NCI-H2107 treated with DMSO at 0.1 percent for 48 hours (cell line): ENCODE results near the gene SNAPC1.

Experiments
- DNase-seq: peaks from one replicate; lab custom pipeline; 2025; ENCODE audit not compliant: unreplicated experiment; lab: John Stamatoyannopoulos, UW

The SNAPC1 gene

DNA sequence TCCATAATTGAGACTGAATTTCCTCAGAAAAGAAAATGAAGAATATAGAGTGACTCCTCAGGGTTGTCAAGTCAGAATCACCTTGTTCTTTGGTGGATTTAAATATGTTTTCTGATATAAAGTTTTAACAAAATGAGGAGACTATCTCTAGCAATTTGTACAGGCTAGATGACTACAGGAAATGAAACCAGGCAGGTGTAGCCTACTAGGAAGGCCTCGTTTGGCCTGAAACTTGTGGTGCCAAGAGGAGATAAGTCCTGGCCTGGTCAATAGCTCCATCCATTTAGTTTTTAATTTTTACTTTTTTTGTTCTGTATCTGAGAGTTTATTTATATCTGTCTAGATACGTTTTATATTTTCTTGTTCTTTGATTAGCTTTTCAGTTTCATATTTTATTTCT lies 41.5 kb downstream of the SNAPC1 start:
- no peak for DNase-seq

DNA sequence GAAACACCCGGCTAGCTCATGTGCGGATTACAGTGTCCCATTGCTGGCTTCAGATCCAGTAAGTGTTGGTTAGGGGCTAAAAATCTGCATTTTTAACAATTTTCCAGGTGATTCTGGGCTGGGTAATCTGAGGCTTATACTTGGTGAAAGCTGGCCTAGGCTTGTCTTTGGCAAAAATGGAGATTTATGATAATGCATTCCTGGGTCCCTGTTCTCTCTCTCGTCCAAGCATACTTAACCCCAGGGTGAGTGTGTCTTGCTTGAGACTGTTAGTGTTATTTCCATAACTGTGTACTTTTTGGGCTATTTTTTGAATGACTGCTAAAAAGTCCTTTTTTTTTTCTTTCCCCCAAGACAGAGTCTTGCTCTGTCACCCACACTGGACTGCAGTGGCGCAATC lies 43.2 kb downstream of the SNAPC1 start:
- no peak for DNase-seq

DNA sequence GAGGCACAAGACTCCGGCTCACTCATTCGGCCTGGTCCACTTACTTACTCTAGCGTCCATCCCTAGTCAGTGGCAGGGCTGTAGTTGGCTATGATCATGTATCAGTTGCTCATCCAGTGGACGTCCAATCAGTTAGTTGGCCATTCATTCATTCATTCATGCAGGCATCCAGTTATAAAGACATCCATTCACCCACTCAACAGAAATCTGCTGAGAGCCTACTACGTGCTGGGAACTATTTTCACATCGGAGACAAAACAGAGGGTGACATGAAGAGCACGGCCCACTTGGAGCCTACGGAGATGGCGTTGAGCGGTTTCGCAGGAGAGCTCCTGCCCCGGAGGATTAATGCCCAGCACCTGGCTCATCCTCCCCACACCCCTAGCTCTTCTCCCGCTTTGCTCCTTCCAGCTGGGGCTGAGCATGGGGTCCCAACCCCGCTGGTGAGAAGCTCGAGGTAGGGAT lies 49.7 kb downstream of the SNAPC1 start:
- no peak for DNase-seq

DNA sequence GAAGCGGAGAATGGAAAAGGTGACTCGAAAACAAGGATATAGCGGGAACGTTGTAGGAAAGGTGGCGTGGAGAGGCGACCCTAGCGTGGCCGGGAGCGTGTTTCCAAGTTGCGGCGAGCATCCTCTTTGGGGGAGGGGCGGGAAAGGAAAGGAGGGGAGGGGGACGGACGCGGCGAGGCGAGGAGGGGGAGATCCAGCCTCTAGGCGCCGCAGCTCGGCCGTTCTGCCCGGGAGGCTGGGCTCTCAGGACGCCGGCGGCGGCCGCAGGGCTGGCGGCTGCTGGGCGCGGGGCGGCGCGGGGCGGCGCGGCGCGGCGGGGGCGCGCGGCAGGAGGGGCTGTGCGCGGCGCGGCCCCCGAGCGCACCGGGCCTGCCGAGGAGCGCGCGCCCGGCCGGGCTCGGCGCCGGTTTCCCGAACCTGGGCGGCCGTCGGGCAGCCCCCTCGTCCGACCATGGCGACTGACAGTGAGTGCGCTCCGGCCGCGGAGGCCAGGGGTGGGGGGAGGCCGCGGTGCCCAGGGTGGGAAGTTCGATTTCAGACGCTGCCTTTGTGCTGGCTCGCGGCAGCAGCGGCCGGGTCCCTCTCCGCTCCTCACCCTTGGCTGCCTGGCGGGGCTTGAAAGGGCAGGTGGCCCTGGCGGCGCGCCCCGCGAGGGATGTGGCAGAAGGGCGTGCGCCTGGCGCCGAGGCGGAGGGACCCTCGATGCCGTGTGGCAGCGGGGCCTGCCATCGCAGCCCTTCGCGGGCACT lies 50.3 kb downstream of the SNAPC1 start, which contains the start of gene SYT16:
Gene SYT16 (plus strand): TSS at position 357 of the 749 bp plus-strand sequence.
- DNase-seq = no peak

DNA sequence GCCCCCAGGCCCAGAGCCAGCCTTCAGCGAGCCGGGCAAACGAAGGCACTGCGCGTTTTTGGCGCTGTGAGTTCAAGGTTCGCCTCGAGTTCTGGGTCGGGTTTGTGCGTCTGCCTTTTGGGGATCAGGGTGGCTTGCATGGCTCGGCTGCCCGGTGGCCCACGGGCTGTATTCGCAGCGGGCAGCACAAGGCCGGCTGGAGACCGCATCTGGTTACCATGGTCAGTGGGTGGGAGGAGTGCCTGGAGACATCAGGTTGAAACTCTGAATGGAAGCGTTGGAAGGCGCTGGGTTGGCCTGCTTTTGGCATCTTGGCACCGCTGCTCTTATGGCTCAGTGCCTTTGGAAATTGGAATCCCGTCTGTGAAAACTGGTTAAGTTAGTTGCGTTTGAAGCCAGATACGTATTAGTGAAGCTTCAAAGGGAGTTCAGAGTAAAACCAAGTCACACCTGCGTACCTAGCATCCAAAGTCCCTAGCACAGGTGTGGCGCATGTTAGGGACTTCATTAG lies 50.9 kb downstream of the SNAPC1 start:
- no peak for DNase-seq

DNA sequence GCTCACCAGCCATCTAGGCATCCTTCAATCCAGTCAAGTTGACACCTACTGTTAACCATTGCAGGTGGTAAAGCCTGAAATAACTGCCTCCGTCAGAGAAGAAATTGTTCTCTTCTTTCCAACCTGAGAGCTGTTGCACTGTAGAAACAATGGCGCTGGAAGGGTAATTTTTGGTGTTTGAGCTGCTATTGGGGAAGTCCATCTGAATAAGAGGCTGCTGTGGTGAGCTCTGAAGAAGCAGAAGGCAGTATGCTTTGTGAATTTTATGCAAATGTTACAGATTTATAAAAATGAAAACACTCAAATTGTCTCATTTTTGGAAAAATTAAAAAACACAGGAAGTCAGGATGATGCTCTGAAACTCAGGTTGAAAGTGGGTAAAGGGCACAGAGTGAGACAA lies 60.2 kb downstream of the SNAPC1 start:
- no peak for DNase-seq

DNA sequence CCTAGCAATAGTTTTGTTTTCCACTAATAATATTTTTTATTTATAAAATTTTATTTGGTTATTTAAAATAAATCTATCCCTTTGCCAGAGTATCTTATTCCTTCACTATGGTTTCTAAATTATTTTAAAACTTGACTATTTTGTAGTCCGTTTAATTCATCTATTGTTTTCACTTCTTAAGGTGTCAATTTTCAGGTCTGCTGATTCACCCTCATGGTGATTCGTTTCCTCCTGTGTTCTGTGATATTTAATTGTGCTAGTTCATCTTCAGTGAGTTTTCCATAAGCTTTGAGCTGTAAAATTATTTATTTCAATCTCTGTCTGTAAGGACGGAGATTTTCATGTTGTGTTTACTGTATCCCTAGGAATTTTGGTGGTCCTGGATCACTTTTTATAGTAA lies 70.6 kb downstream of the SNAPC1 start:
- no peak for DNase-seq

DNA sequence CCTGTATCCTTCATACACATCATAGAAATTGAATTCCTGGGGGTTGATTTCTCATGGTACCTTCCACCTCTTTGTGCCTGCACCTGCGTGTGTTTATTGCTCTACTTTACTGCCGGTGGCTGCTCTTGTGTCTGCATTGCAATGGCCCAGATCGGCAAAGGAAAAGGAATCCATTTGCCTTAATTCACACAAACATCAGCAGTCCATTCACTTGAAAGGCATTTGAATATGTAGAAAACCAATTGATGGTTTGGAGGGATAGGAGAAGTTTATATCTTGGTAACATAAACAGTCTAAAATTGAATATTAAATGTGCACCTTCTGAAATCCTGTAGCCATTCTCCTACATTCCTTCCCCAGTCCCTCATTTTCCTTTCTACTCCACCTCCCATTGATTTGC lies 74.0 kb downstream of the SNAPC1 start:
- DNase-seq = peak; percentile 51

DNA sequence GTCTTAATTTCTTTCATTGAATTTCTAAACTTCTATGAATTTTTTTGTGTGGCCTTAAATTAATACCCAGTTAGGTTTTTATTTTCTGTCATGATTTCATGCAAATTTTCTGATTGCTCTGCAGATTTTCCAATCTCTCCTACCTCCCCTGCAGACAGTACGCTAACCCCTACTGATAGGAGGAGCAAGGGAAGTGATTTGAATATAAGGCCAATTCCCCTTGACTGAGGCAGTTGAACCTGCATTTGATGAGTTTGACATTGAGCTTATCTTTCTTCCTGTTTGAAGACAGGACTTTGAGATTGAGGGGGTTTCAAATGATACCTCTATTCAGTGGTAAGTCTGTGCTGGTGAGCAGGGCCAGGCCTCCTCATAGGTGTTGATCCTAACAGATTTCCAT lies 74.6 kb downstream of the SNAPC1 start:
- DNase-seq = no peak

DNA sequence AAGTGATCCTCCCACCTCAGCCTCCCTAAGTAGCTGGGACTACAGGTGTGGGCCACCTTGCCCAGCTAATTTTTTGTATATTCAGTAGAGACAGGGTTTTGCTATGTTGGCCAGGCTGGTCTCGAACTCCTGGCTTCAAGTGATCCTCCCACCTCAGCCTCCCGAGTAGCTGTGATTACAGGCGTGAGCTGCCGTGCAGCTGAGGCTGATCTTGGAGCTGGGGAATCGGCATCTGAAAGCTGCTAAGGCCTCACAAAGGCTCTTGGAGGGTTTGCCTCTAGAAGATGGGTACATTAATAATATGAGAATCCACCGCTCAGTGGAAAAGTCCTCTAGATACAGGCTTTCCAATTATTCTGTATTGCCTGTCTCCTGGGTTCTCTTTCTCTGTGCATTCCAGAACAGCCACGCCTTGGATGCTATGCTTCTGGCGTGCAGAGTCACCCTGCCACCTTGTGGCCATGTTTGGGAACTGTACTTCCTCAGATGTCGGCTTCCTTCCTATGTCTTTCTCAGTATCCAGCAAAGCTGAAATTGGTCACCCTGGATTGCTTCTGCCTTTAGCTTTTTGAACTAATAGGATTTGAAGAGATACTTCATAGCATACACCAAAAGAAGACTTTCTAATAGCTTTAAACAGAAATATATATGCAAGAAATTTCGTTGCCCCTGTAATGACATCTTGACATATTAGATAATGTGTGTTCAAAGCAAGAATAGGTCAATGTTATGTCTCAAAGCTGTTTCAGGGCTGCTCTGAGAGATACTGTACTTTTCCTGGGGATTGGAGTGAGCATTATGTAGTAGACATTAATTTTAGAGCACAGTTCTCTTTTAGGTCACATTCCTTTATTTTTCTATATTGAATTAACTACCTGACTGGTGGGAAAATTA lies 75.4 kb downstream of the SNAPC1 start:
- DNase-seq = peak; percentile 60

DNA sequence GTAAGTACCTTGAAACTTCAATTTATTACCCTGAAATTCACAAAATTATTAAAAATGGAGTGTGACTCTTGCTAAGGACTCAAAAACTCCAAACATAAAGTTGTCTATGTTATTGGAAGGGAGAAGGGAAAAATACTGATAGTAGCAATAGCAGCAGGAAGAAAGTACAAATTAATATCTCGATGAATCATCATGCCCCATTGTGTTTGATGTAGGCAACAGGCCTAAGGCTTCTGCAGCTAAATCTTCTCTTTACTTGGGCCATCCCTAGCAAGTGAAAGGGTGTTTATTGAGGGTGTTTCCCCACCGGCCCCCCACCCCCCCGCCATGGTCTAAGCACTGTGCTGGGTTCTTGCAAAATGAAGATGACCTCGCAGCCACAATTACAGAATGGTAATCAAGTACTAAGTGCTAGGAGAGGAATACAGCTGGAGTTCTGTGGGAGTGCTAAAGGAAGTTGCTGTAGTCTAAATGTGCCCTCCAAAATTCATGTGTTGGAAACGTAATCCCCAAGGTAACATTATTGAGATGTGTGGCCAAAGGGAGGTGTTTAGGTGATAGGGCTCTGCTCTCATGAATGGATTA lies 76.5 kb downstream of the SNAPC1 start:
- DNase-seq = no peak

DNA sequence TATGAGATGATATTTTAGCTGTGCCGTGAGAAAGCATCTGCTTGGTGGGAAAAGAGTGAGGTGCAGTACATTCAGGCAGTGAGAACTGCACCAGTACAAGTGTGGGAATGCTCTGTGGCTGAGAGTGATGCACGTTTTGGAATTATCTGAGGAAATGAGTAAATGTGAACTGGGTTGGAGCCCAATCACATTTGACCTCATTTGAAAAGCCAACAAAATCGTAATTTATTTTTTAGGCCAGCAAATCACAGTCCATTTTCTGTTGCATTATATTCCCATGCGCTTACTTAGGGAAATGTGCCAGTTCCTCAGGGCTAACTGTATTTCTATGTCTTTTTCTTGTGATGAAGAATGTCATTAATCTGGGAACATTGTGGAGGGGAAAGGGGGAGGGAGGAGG lies 77.3 kb downstream of the SNAPC1 start:
- no peak for DNase-seq

DNA sequence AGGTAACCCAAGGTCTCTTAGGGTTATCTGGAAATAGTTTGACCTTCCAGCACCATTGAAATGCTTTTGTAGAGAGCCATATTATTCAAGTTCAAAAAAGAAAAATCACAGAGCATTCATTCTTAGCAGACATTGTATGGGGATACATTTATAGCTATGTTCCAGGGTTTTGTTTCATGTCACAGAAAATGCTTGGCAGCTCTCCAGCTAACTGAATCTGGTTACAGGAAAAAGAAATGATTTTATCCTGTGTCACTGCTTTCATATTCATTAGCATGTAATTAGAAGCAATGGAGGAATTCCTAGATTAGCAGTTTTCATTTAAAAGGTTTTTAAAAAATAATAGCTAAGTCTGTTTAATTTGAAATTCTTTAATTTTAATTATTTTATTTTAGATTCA lies 78.9 kb downstream of the SNAPC1 start:
- peak; percentile 38 for DNase-seq
